GM19238 (cell line): ENCODE data around the gene FRMD8.

Experiments used
- DNase-seq: peaks from one replicate; pipeline ENCODE4 v3.0.0; 2011; ENCODE audit warnings: low spot score; ENCODE audit not compliant: insufficient read length

The FRMD8 gene, protein sequence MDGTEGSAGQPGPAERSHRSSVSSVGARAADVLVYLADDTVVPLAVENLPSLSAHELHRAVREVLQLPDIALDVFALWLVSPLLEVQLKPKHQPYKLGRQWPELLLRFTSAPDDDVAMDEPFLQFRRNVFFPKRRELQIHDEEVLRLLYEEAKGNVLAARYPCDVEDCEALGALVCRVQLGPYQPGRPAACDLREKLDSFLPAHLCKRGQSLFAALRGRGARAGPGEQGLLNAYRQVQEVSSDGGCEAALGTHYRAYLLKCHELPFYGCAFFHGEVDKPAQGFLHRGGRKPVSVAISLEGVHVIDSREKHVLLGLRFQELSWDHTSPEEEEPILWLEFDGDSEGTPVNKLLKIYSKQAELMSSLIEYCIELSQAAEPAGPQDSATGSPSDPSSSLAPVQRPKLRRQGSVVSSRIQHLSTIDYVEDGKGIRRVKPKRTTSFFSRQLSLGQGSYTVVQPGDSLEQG

DNA sequence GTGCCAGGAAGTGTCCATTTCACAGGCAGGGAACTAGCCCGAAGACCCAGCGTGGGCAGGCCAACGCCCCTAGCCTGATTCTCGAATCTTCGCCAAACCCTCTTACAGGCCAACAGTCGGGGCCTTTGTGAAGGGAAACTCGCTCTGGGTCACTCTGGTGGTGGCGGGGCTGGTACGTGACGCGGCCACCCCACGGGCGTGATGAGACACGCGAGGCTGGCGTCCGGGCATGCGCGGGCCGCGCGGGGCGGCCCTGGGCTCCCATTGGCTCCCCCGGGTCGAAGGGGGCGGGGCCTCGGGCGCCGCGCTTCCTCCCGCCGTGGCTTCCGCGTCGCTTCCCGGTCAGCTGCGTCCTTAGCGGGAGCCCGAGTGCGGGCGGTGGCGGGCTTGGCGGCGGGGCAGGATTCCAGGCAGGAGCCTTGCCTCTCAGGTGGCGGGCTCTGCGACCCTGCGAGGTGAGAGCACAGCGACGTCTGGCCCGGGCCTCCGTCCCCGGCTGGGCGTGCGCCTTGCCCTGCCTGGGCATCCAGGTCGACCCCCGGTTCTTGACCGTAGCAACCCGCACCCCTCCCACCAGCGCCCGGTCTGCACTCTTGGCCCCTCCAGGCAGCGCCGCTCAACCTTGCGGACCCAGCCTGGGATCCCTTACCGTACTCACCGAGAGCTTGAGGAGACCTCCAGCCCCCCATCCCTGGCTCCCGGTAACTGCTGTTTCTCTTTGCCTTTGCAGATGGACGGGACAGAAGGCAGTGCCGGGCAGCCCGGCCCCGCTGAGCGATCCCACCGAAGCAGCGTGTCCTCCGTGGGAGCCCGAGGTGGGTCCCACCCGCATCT is at the start of gene FRMD8:
Gene FRMD8 (plus strand): TSS at position 331 of the 834 bp plus-strand sequence. CDS start 400 bp downstream, at position 731.
- peak; percentile 93 for DNase-seq

DNA sequence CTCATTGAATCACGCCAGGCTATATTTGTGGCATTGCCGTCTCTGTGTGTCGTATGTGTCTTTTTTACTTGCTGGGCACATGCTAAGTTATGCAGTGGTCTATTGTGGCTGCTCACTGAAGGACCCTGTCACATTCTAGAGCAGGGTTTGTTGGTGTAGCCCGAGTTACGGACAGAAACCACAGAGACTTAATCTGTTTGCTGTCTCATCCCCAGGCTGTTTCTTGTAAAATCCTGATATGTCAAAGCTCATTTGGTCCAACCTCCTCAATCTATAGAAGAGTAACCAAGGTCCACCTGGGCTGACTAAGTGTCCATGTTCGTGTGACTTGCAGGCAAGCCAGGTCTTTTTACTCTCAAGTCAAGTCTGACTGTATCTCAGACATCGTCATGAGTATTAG is 47.8 kb upstream of the FRMD8 start:
- DNase-seq, result no peak

DNA sequence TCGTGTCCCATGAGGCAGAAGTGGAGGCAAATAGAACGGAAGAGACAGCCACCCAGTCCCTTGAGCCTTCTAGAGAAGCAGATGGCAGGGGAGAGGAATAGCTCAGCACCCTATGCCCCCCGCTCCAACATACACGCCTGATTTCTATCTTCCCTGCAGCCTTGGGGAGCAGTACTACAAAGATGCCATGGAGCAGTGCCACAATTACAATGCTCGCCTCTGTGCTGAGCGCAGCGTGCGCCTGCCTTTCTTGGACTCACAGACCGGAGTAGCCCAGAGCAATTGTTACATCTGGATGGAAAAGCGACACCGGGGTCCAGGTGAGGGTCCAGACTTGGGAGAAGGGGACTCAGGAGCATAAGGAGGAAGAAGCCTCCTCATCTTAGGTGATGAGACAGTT is 46.2 kb upstream of the FRMD8 start:
- no peak for DNase-seq

DNA sequence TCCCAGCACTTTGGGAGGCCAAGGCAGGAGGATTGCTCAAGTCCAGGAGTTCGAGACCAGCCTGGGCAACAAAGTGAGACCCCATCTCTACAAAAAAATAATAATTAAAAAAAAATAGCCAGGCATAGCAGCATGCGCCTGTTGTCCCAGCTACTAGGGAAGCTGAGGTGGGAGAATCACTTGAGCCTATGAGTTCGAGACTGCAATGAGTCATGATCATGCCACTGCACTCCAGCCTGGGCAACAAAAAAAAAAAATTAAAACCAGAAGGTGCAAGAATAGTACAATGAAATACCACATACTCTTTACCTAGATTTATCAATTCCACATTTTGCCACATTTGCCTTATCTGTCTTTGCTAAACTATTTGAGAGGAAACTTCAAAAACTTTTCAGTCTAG is 44.6 kb upstream of the FRMD8 start:
- DNase-seq, result no peak

DNA sequence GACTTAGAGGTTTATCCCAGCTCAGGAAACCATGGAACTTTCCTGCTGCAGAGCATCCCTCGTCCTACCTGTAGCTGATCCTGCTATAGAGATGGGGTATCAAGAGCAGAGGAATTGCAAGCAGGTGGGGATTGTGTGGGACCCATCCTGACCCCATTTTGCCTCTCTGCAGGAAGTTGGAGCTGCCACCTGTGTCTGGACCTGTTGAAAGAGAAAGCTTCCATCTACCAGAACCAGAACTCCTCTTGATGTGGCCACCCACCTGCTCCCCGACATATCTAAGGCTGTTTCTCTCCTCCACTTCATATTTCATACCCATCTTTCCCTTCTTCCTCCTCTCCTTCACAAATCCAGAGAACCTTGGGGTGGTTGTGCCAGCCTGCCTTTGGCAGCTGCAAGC is 34.9 kb upstream of the FRMD8 start:
- no peak for DNase-seq

DNA sequence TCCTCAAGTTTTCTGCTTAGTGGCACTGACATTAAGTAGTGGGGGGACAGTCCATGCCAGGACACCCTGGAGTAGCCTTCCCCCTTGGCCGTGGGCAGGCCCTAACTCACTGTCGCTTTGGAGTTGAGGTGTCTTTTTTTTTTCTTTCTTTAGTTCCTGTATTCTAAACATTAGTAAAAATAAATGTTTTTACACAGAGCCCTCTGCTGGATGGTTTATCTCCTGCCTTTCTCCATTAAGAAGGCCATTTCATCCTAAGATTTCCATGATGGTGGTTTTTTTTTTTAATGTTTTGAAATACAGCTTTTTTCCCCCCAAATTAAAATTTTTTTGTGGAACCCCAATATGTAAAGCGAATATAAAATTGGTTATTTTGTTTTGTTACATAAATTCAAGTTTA is 33.7 kb upstream of the FRMD8 start:
- DNase-seq, result no peak

DNA sequence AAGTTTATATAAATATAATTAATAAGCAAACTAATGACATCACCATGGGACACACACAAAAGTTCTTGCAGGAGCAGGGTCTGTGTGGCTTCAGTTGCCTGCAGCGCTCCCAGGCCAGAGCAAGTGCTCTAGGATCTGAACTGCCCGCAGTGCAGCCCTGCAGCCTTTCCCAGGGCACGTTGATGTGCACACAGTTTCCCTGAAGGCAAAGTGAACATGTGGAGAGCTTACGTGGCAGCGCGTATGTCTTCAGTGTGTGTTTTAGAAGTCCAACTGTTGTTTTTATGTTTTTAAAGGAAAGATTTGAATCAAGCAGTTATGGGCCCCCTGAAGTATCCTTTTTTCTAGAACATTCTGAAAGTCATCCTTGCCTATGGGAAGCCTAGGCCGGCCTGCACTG is 33.1 kb upstream of the FRMD8 start:
- no peak for DNase-seq

DNA sequence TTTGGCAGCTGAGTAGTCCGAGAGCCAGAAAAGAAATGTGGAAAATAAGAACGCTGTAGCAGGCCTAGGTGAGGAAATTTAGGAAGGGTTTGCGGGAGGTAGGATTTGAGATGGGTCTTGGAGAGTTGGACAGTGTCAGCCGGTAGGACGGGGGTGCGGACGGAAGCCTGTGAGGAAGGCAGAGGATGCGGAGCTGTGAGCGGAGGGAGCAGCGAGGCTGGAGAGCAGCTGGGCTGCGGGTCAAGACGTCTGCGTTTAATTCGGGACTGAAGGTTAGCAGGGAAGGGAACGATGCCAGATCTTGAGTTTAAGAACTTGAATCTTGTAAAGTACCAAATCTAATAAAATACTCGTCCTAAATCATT is 32.6 kb upstream of the FRMD8 start:
- DNase-seq, result no peak

DNA sequence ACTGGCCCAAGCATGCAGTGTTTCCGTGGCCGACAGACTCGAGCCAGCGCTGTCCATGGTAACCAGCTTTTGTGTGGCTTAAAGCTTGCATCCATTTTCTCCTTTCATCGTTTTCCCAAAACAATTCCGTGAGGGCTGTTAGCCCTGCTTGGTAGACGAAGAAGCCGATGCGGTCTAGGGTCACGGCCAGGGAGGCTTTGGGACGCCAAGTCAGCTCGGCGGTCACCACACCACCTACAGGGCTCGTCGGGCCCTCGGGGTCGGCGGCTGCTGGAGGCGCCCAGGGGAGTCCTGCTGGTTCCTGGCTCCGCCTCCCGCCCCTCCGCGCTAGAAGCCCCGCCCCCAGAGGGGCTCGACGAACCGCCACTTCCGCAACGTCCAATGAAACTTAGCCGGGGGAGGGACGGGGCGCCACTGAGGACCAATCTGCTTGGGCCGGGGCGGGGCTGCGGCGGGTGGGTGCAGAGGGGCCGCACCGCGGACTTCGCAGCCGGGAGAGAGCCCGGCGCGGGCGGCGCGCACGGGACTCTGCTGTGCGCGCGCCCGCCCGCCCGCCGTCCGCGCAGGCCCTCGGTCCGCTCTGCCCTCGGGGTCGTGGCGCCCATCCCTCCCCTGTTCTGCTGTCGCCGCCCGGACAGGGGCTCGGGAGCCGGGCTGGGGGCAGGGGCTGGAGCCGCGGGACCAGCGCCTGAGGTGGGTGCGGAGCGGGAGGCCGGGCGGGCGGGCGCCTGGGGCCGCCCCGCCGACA is 32.0 kb upstream of the FRMD8 start, which contains the start of gene TIGD3:
Gene TIGD3 (plus strand): TSS at position 487 of the 748 bp plus-strand sequence. CDS start 1,058 bp downstream, outside the sequence.
- peak; percentile 100 for DNase-seq

DNA sequence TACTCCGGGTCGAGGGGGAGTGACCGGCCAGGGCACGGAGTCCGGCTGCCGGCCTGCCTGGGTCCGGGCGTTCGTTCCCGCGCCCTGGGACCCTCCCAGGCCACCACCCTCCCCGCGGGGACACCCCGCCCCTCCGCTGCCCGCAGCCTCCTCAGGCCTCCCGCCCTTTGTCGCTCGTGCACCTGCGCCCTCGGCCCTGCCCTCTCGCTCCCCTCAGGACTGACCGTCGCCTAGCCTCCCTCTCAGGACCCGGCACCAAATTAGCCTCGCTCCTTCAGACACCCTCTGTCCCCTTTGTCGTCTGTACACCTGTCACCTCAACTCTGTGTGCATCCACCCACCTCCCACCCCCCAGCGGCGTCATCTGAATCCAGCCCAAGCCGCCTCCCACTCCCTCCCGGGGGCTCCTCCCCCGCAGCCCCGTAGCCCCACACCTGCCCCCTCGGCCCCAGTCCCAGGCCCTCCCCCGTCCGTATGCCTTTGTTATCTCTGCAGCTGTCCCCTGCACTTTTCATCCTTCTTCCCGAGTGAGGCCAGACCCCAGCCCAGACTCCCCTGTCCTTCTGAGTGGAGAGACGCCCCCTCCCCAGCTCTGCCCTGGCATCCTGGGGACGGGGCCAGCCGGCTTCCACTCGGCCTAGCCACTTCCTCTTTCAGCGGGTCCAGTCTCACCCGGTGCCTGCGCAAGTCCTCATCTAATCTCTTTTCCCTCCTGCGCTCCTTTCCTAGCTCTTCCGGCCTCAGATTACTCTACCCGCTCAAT is 31.2 kb upstream of the FRMD8 start:
- DNase-seq, result peak; percentile 70

DNA sequence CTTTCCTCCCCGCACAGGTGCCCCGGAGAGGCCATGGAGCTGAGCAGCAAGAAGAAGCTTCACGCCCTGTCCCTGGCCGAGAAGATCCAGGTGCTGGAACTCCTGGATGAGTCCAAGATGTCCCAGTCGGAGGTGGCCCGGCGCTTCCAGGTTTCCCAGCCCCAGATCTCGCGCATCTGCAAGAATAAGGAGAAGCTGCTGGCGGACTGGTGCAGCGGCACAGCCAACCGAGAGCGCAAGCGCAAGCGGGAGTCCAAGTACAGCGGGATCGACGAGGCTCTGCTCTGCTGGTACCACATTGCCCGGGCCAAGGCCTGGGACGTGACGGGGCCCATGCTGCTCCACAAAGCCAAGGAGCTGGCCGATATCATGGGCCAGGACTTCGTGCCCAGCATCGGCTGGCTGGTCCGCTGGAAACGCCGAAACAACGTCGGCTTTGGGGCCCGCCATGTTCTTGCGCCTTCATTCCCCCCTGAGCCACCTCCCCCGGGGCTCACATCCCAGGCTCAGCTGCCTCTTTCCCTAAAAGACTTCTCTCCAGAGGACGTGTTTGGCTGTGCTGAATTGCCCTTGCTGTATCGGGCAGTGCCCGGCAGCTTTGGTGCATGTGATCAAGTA is 30.6 kb upstream of the FRMD8 start:
- DNase-seq, result no peak

DNA sequence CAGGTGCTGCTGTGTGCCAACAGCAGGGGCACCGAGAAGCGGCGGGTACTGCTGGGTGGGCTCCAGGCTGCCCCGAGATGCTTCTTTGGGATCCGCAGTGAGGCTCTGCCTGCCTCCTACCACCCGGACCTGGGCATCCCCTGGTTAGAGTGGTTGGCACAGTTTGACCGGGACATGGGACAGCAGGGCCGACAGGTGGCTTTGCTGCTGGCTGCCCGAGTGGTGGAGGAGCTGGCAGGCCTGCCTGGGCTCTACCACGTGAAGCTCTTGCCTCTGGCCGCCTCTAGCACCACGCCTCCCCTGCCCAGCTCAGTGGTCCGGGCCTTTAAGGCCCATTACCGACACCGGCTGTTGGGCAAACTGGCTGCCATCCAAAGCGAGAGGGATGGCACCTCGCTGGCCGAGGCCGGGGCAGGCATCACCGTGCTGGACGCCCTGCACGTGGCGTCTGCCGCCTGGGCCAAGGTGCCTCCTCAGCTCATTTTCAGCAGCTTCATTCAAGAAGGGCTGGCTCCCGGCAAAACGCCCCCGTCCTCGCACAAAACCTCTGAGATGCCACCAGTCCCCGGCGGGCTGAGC is 30.0 kb upstream of the FRMD8 start:
- DNase-seq, result no peak

DNA sequence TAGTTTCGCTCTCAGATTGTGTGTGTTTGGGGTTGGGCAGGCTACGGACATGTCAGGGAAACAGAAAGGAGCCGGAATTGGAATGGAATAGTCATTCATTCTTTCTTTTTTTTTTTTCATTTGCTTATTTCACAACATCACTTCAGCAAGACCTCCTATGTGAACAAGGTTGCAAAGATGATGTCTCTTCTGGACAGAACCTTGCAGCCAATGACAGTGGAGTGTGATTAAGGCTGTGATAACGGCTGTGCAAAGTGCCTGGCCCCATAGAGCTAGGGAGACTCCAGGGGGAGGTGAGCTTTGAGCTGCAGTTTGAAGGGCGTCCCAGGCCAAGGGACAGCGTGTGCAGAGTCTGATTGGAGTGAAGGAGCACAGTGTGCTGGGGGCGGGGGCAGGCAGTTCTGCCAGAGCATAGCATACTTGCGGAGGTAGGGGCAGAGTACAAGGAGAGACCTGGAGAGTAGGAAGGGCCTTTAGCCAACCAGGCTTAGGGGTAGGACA is 28.5 kb upstream of the FRMD8 start:
- DNase-seq, result no peak

DNA sequence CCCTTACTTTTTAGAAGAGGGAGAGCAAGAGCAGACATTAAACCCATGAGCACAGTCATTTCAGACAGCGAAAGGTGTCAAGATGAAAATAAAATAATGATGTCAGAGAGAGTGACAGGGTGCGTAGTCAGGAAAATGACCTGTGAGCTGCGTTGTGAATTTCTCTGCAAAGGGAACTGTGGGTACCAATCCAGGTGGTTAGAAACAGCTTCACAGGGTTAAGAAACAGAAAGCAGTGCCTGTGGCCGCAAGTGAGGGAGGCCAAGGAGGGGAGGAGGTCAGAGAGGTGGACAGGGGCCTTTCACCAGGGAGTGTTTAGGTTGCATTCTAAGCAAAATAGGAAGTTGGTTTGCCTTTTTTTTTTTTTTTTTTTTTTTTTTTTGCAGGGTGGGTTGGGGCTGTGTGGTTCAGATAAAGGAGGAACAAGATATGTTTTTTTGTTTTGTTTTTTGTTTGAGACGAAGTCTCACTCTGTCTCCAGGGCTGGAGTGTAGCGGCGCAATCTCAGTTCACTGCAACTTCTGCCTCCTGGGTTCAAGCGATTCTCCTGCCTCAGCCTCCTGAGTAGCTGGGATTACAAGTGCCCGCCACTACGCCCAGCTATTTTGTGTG is 24.0 kb upstream of the FRMD8 start:
- peak; percentile 52 for DNase-seq

DNA sequence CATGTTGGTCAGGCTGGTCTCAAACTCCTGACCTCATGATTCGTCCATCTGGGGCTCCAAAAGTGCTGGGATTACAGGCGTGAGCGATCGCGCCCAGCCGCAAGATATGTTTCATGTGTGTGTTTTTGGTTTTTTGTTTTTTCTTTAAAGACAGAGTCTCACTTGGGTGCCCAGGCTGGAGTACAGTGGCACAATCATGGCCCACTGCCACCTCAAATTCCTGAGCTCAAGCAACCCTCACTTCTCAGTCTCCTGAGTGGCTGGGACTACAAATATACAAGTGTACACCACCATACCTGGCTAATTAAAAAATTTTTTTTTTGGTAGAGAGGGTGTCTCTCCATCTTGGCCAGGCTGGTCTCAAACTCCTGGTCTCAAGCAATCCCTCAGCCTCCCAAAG is 23.5 kb upstream of the FRMD8 start:
- DNase-seq, result no peak

DNA sequence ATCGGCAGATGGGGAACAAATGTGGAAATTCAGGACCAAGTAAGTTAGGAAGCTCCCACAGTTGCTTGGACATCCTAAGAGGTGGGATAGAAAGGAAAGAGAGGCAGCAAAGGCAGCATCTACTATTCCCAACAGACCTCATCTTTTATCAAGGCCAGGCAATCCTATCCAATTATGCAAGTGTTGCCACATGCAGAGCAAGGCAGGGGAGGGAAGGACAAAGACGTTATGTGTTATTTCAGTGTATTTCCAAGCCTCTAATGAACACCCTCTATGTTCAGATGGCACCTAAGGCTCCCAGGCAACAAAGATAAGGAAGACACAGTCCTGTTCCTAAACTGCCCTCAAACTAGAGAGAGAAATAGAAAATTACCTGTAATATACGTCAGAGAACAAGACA is 22.7 kb upstream of the FRMD8 start:
- no peak for DNase-seq

DNA sequence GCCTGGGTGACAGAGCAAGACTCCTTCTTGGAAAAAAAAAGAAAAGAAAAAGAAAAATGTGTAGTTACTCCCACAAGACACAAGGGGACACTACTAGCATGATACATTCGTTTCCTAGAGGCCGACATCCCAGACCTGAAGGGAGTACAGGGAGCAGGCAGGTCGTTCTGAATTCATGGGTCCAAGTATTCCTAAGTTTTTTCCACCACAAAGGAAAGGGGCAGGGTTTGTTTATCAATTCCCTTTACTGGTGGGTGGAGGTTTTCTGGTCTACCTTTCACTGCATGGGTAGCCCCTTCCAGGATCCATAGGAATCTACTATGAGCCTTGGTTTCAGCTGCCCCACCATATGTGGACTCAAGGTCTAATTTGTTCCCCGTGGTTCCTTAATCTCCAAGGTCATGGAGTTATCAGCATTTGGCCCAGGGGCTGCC is 20.1 kb upstream of the FRMD8 start:
- DNase-seq, result peak; percentile 74

DNA sequence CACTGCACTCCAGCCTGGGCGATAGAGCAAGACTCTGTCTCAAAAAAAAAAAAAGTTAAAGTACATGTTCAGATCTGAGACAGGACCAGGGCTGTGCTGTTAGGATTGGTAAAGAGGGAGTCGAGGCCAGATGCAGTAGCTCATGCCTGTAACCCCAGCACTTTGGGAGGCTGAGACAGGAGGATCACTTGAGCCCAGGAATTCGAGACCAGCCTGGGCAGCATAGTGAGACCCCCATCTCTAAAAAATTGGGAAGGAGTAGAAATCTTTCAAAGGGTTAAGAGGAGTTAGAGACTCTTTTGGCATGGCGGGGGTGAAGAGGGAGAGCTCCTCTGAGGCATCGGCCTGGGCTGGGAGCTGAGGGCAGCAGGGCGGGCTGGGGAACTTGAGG is 15.8 kb upstream of the FRMD8 start:
- no peak for DNase-seq

DNA sequence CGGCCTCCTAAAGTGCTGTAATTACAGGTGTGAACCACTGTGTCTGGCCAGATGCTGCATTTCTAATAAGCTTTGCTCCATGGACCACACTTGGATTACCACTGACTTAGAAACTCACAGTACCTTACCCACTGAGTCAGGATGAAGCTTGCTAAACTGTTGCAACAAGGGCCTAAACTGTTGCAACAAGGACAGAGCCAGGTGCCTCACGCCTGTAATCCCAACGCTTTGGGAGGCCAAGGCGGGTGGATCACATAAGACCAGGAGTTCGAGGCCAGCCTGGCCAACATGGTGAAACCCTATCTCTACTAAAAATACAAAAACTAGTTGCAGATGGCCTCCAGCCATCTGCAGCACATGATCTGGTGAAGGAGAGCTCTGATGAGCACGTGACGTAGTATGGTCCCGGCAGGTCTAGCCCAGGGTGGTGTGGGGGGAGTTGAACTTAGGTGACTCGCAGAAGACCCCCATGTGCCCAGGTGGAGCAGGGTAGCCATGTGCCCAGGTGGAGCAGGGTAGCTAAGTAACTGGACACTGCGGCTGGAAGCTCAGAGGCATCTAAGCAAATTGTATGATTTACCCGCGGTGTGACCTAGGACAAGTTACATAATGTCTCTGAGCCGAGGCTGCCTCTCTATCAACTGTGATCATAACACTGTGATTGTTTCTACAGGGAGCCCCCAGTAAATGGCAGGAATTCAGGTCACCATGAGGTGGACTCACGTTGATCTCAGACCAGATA is 12.4 kb upstream of the FRMD8 start:
- no peak for DNase-seq
